Chondrocyte (in vitro differentiated cells): ENCODE measurements around the gene FLCN. TPM values are rescaled to one million over a fixed set of nuclear protein-coding genes. Genes with fewer than 3 reads are reported as not detected.
"Not testable (repeated sequence)": the region's sequence is repeated elsewhere in the genome, so short reads cannot be mapped to it uniquely, and the experiment has no call there.

Experiments
- DNase-seq: peaks from one replicate; pipeline ENCODE4 v3.0.0; 2021; ENCODE audit warnings: mixed read lengths, low spot score
- H3K27ac Mint-ChIP-seq: one replicate; pipeline ENCODE4 v1.8.0; 2021; ENCODE audit warnings: mild to moderate bottlenecking, moderate library complexity, mixed read lengths; ENCODE audit not compliant: unreplicated experiment
- H3K27me3 Mint-ChIP-seq: 2 replicates; pipeline ENCODE4 v1.8.0; 2021; ENCODE audit warnings: low read depth, mixed read lengths
- H3K36me3 Mint-ChIP-seq: 2 replicates; pipeline ENCODE4 v1.8.0; 2021; ENCODE audit warnings: low read depth, mixed read lengths
- H3K4me1 Mint-ChIP-seq: 2 replicates; pipeline ENCODE4 v1.8.0; 2021; ENCODE audit warnings: low read depth, mild to moderate bottlenecking, mixed read lengths
- H3K4me3 Mint-ChIP-seq: one replicate; pipeline ENCODE4 v1.8.0; 2021; ENCODE audit warnings: mild to moderate bottlenecking, moderate library complexity, mixed read lengths; ENCODE audit not compliant: unreplicated experiment
- H3K9me3 Mint-ChIP-seq: 2 replicates; pipeline ENCODE4 v1.8.0; 2021; ENCODE audit warnings: low read depth, mixed read lengths
- total RNA-seq: library from RNA; stranded (reverse); gene quantifications from 3 replicates; pipeline ENCODE4 v1.2.1, GENCODE V29; 2021
- TF ChIP-seq, protein P1 (sequence below): fragments of 200-600 bp; sonication (generic); IDR thresholded peaks from 2 replicates; pipeline ENCODE4 v1.5.0; 2021; ENCODE audit warnings: antibody characterized with exemption, mild to moderate bottlenecking, moderate library complexity

FLCN gene
- total RNA-seq, 1 donor from 2014 or later = 73.1 TPM

DNA sequence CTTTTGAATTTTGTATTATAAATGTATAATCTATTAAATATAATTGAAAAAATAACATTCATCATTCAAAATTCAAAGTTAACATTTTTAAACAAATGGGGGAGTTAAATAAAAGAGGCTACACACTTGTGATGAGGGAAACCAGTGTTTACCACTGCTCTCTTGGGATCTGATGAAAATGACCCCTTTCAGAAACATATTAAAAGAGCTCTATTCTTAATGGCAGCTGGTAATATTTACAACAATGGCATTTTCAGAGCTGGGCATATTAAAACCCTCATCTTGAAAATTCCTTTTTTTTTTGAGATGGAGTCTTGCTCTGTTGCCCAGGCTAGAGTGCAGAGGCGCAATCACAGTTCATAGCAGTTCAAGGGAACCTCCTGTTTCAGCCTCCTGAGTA lies 19.3 kb upstream of the FLCN start:
- H3K27ac Mint-ChIP-seq = no peak overlapping the region
- H3K4me3 Mint-ChIP-seq = no peak overlapping the region
- no peaks in the 10 kb centered on the region for H3K4me1 Mint-ChIP-seq
- TF ChIP-seq, protein P1, sequence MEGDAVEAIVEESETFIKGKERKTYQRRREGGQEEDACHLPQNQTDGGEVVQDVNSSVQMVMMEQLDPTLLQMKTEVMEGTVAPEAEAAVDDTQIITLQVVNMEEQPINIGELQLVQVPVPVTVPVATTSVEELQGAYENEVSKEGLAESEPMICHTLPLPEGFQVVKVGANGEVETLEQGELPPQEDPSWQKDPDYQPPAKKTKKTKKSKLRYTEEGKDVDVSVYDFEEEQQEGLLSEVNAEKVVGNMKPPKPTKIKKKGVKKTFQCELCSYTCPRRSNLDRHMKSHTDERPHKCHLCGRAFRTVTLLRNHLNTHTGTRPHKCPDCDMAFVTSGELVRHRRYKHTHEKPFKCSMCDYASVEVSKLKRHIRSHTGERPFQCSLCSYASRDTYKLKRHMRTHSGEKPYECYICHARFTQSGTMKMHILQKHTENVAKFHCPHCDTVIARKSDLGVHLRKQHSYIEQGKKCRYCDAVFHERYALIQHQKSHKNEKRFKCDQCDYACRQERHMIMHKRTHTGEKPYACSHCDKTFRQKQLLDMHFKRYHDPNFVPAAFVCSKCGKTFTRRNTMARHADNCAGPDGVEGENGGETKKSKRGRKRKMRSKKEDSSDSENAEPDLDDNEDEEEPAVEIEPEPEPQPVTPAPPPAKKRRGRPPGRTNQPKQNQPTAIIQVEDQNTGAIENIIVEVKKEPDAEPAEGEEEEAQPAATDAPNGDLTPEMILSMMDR = no peak
- DNase-seq = no peak
- no peaks in the 10 kb centered on the region for H3K27me3 Mint-ChIP-seq
- H3K36me3 Mint-ChIP-seq = peaks cover 40% of the 10 kb centered on the region
- H3K9me3 Mint-ChIP-seq = no peaks in the 10 kb centered on the region

DNA sequence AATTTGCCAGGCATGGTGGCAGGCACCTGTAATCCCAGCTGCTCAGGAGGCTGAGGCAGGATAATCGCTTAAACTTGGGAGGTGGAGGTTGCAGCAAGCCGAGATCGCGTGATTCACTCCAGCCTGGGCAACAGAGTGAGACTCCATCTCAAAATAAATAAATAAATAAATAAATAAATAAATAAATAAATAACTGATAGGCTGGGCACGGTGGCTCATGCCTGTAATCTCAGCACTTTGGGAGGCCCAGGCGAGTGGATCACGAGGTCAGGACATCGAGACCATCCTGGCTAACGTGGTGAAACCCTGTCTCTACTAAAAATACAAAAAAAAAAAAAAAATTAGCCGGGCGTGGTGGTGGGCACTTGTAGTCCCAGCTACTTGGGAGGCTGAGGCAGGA lies 18.7 kb upstream of the FLCN start:
- H3K4me1 Mint-ChIP-seq, H3K27me3 Mint-ChIP-seq, H3K4me3 Mint-ChIP-seq, H3K27ac Mint-ChIP-seq, H3K9me3 Mint-ChIP-seq, DNase-seq: not testable (repeated sequence)
- H3K36me3 Mint-ChIP-seq = peaks cover 37% of the 10 kb centered on the region

DNA sequence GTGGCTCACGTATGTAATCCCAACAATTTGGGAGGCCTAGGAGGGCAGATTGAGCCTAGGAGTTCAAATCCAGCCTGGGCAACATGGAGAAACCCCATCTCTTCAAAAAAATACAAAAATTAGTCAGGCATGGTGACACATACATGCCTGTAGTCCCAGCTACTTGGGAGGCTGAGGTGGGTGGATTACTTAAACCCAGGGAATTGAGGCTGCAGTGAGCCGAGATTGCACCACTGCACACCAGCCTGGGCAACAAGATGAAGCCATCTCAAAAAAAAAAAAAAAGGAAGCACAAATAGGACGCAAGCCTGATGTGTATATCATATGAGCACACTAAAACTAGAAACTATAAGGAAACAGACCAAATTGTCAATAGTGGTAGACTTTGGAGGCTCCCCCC lies 17.1 kb upstream of the FLCN start:
- DNase-seq = no peak
- TF ChIP-seq, protein P1 = no peak
- Mint-ChIP-seq H3K36me3 (peaks cover 30% of the 10 kb centered on the region), H3K27ac (no peak overlapping the region), H3K4me3 (no peak overlapping the region), H3K9me3 (no peaks in the 10 kb centered on the region), H3K4me1 (no peaks in the 10 kb centered on the region), H3K27me3 (no peaks in the 10 kb centered on the region)

DNA sequence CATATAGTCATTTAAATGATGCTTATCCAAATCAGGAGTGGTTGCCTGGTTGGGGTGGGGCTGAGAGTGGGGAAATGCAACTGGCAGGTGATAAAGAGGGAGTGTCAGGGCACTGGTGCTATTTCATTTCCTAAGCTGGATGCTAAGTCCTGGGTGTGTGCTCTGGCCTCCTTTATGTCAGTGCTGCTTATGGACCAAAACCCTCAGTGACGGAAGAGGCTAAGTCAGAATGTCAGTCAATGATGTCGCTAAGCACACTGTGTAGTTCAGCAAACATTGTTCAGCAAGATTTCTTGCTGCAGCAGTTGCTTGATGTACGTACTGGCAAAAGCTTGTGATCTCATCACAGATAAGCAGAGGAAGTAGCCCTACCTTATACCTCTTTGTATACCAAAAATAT lies 16.4 kb upstream of the FLCN start:
- Mint-ChIP-seq H3K4me1 (no peaks in the 10 kb centered on the region), H3K27ac (no peak overlapping the region), H3K9me3 (no peaks in the 10 kb centered on the region), H3K36me3 (peaks cover 28% of the 10 kb centered on the region), H3K4me3 (no peak overlapping the region), H3K27me3 (no peaks in the 10 kb centered on the region)
- TF ChIP-seq, protein P1 = no peak
- no peak for DNase-seq

DNA sequence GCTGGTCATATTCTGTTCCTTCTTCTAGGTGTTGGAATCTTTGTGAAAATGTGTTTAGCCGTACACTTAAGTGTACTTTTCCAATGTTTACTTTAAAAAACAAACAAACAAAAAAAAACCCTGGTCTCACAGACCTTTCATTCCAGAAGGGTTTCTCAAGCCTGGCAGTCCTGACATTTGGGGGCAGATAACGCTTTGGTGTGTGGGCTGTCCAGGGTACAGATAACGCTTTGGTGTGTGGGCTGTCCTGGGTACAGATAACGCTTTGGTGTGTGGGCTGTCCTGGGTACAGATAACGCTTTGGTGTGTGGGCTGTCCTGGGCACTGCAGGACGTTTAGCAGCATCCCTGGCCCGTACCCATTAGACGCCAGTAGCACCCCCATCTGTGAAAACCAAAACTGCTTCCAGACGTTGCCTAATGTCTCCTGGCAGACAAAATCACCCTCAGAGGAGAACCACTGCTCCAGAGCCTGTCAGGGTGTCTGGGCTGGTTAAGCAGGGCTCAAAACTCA lies 15.2 kb upstream of the FLCN start:
- H3K4me1 Mint-ChIP-seq = no peaks in the 10 kb centered on the region
- TF ChIP-seq, protein P1 = no peak
- H3K9me3 Mint-ChIP-seq = no peaks in the 10 kb centered on the region
- no peak overlapping the region for H3K4me3 Mint-ChIP-seq
- H3K27me3 Mint-ChIP-seq = no peaks in the 10 kb centered on the region
- peaks cover 28% of the 10 kb centered on the region for H3K36me3 Mint-ChIP-seq
- H3K27ac Mint-ChIP-seq = no peak overlapping the region
- DNase-seq = no peak

DNA sequence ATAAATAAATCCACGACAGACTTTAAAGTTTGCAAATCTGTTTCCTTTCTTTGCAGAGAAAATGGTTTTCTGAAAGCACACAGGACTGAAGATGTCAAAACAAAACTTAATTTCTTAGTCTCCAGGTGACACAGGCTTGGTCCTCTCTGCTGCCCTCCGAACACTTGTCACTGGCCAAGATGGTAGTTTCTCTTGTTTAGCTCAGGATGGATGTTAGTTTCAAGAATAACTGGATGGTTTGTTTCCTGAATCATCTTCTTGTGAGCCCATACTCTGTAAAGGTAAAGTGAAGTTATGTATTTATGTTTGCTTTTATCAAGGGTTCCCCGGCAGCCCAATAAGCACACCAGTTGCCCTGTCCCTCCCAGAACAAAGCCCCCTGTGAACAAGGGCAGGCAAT lies 9.9 kb upstream of the FLCN start:
- Mint-ChIP-seq H3K4me3 (no peak overlapping the region), H3K4me1 (no peaks in the 10 kb centered on the region), H3K27ac (no peak overlapping the region), H3K36me3 (peaks cover 16% of the 10 kb centered on the region), H3K27me3 (no peaks in the 10 kb centered on the region), H3K9me3 (no peaks in the 10 kb centered on the region)
- TF ChIP-seq, protein P1 = no peak
- DNase-seq = no peak
